CD4-positive, alpha-beta T cell treated with Interleukin-17A for 4 hours (primary cell): ENCODE measurements around the gene LIMS2.

Source experiments
- DNase-seq: peaks from one replicate; pipeline ENCODE4 v3.0.0-alpha.2; 2020; ENCODE audit warnings: mixed read lengths

Gene LIMS2

DNA sequence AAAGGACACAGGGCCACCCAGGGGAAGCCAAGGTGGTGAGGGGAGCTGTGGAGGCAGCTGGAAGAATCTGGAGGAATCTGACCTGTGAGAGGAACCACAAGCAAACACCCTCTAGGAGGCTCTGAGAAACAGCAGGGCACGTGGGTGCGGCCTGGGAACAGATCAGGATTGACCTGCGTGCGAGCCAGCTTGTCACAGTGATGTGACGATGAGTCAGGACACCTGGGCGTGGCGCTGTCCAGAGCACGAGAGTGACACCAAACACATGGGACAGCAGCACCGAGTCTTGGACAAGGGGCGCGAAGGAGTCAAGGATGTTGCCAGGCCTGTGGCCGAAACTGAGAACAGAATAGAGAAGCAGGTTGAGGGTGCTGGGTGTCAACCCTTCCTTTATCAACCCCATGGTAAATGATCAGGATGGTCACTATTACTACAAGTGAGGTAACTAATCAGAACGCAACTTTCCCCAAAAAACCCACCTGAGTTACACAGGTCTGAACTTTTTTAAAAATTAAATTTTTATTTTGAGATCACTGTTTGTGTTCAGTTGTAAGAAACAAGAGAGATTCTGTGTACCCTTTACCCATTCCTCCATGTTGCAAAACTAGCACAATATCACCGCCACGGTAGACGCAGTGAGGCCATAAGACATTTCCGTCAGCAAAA, 25.3 kb upstream of the LIMS2 start:
- DNase-seq = peak; percentile 28

DNA sequence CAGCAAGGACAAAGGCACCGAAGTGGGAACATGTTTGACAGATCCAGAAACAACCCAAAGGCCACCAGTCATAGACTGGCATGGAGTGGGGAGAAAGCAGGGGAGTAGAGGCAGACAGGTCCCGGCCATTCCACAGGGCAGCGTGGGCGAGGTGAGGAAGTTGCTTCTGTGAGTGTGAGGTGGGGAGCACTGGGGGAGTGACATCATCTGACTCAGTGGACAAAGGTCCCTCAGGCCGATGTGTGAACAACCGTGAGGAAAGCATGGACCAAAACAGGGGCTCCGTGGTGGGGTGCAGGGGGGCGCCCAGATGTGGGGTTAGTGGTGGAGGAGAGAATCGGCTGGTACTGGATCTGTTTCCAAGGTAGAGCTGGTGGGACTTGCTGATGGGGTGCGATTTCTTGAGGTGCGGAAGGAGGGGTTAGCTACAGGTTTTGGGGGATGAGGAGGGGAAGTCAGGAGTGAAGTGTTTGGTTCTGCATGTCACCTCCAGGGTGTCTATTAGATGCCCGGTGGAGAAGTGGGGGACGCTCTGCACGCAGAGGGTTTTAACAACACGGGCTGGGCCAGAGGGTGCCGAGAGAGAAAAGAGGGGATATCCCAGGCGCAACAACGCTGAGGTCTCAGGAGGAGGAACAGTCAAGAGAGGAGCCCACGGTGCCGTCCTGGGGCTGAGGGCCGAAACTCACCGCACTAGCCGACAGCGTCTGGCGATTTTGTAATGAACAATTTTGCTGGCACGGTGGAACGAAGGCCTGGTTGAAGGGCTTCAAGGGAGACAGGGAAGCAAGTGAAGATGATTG, 23.4 kb upstream of the LIMS2 start:
- no peak for DNase-seq

DNA sequence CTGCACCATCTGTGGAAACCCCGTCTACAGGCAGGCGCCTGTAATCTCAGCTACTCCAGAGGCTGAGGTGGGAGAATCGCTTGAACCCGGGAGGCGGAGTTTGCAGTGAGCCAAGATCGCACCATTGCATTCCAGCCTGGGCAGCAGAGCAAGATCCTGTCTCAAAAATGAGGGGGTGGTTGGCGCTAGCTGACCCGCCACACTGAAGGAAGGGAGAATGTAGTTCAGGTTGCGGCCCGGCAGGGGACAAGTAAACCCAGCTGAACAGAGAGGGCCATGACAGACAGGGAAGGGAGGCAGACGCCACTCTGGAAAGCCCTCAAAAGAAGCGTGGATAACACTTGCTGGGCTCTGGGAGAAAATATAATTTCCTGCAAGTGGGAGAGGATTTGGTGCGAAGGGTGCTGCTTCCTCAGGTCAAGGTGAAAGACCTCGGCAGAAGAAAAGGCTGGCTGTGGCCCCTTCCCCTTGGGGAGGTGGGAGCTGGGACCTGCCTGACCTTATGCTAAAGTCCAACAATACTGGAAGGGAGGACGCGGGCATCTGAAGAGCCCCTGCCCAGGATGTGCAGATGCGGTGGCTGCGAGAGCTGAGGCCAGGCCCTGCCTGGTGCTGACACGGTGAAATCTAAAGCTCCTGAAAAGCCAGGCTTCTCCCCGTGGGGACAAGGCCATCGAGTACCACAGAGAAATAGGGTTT, 22.3 kb upstream of the LIMS2 start:
- DNase-seq = no peak

DNA sequence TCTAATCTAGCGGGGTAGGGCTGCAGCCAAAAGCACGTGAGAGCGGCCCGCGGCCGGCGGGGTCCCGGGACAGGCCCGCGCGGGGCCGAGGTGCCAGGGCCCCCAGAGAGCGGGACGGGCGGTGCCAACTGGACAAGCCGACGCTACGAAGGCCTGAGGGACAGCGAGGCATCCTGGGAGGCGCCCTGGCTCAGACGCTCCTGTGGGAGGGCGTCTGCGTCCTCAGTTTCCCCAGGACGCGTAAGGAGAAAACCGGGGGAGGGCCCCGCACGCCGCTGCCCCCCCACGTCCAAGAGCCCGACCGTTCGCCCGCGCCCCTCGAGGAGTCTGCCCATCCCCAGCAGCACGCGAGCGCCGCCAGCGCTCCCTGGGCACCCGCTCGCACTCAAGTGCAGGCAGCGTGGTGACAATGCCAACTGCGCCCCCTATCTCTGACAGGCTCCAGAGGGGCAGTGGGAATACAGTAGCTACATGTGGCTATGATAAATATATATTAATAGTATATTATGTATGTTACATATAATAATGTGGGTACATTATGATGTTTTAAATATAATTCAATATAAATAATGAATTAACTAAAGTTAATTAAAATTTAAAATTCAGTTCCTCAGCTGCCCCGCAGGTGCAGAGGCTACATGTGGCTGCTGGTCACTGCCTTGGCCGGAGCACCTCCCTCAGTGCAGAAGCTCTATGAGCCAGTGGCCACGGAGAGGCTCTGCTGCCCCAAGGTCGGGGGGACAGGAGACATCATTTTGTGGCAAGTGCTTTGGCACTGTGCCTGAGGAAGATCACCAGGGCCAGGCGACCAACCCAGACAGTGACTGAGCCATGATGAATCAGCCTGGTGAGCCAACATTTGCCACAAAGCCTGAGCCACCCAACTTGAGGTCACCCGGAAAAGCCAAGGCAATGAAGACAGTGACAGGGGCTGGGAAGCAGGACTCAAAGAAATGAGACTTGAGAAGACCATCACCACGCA, 20.5 kb upstream of the LIMS2 start:
- peak; percentile 74 for DNase-seq

DNA sequence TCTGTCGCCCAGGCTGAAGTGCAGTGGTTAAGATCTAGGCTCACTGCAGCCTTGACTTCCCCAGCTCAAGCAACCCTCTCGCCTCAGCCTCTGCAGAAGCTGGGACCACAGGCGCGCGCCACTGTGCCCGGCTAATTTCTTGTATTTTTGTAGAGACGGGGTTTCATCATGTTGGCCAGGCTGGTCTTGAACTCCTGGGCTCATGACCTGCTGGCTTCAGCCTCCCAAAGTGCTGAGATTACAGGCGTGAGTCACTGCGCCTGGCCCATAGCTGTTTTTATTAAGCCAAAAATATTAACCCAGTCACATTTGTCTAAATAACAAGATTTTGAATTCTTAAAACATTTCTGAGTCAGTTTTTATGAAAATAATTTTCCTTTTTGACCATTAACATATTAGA, 19.7 kb upstream of the LIMS2 start:
- DNase-seq = no peak

DNA sequence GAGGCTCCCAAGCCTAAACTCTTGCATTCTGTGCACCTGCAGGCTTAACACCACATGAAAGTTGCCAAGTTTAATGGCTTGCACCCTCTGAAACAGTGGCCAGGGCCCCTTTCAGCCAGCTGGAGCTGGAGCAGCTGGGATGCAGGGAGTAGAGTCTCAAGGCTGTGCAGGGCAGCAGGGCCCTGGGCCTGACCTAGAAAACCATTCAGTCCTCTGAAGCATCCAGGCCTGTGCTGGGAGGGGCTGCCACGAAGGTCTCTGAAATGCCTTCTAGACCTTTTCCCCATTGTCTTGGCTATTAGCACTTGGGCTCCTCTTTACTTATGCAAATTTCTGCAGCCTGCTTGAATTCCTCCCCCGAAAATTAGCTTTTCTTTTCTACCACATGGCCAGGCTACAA, 15.4 kb upstream of the LIMS2 start:
- DNase-seq = no peak

DNA sequence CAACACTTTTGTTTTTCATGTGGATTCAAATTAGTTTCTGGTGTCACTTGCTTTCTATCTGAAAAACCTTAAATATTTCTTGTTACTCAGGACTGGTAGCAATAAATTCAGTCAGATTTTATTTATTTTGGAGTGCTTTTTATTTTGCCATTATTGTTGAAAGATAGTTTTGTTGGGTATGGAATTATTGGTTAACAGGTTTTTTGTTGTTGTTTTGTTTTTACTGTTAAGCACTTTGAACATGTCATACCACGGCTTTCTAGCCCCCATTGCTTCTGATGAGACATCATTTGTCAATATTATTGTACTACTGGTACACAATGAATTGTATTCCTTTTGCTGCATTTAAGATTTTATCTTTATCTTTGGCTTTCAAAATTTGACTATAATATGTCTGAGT, 13.1 kb upstream of the LIMS2 start:
- DNase-seq = no peak

DNA sequence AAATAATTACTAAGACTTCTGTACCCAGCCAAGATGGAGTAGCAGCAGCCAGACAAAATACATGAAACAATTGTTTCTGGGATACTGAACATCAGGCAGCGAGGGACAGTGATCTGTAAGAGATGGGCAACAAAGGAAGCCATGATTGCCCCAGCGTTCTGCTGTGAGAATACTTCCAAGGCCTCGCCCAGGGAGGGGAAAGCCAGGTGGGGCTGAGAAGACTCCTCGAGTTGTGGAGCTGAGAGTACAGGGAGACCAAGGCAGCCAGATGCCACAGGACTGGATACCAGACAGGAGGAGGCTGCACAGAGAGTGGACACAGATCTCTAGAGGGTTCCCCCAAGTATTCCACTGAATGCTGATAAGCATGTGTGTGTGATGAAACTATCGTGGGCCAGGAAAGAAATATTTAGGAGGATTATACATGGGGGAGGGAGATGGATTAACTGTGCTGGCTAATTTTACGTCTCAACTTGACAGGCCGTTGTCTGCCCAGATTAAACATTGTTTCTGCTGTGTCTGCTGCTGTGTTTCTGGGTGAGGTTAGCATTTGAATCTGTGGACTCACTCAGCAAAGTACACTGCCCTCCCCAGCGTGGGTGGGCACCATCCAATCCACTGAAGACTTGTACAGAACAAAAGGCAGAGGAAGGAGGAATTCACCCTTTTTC, 10.2 kb upstream of the LIMS2 start:
- no peak for DNase-seq

DNA sequence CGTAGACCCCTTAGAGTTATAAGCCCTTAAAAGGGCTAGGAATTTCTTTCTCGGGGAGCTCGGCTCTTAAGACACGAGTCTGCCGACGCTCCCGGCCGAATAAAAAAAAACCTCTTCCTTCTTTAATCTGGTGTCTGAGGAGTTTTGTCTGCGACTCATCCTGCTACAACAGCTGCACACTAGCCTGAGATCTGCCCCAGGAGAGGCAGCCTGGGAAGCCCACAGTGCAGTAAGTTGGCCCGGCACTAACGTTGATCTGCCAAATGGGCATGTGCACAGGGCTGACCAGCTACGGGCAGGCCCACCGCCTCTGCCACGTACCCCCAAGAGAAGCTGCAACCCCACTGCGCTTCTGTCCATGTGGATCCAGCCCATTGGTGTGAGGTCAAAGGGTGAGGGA, 8.4 kb upstream of the LIMS2 start:
- no peak for DNase-seq

DNA sequence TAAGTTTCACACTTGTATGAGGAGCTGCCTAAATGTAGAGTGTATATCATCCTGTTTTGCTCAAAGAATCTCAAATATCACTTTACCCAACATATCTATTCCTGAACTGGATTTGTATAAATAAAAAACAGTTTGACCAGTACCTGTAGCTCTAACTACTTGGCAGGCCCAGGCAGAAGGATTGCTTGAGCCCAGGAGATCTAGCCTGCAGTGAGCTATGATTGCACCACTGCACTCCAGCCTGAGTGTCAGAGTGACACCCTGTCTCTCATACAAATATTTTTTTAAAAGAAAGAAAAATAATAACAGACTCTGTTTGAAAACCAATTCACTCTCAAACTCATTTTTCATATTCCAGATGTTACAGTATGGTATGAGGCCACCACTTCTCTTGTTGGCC, 7.7 kb upstream of the LIMS2 start:
- DNase-seq = no peak

DNA sequence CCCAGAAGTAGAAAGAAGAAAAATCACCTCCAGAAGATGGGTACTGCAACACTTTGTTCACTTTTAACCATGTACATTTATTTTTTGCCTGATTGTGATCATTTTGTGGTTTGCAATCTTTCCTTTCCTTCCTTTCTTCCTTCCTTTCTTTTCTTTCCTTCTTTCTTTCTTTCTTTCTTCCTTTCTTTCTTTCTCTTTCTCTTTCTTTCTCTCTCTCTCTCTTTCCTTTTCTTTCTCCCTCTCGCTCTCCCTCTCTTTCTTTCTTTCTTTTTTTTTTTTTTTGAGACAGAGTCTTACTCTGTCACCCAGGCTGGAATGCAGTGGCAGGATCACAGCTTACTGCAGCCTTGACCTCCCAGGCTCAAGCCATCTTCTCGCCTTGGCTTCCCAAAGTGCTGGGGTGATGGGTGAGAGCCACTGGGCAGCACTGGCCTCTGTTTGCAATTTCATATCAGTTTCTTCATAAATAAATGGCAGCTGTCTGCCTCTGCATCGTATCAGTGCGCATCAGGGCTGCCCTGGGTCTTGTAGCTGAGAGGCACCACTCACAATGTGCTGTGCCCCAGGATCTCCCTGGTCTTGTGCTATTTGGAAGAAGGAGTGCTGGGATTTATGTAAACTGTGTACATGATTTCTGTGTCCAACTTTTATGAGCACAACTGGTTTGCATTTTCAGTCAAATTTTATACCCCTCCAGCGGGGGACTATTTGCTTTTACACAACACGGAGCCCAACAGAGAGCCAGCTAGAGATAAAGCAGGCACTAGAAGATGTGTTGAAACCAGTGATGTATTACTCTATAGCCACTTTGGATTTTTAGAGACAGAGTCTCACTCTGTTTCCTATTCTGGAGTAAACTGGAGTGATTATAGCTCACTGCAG, 6.9 kb upstream of the LIMS2 start:
- DNase-seq = no peak

DNA sequence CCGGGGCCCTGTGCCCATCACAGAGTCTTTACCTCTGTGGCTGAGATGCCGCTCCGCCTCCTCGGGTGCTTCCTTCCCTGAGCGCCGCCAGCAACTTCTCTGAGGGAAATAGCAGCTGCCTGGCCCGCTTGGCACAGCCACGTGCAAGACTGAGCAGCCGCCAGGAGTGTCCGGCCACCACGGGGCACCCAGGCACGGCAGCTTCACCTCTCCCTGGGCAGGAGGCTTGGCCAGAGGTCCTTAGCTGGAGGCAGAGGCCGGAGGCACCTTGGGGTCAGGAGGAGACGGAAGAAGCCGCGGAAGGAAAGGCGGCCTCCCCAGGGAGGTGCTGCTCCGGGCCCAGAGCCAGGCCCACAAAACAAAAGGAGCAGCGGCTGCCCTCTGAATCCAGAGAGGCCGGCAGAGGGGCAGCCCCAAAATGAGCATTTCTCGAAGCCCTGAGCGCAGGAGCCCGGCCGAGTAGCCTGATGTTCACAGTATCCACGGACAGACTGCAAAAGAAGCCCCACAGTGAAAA, 6.0 kb upstream of the LIMS2 start:
- no peak for DNase-seq

DNA sequence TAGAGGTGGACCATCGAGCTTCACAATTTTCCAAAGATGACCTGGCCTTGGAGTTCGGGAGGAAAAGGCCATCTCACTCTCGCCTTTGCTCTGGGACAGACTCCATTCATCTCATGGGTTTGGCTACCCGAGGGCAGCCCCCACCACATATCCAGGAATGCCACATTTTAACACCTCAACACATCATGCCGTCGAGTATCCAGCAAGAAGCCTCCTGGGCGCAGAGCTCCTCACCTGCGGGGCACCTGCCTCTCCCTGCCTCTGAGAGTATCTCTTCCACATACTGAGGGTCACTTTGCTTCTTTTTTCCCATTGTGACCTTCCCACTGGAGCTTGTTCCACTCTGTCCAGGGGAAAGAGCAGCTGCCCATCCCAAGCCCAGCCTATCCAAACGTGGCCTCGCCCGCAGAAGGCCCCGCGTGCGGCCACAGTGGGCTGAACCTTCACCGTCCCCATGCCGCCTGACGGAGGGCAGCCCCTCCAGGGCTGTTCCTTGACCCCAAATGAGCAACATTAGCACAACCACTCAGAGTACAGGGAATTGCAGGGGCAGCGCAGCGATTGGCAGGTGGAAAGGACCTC, 5.5 kb upstream of the LIMS2 start:
- DNase-seq = no peak

DNA sequence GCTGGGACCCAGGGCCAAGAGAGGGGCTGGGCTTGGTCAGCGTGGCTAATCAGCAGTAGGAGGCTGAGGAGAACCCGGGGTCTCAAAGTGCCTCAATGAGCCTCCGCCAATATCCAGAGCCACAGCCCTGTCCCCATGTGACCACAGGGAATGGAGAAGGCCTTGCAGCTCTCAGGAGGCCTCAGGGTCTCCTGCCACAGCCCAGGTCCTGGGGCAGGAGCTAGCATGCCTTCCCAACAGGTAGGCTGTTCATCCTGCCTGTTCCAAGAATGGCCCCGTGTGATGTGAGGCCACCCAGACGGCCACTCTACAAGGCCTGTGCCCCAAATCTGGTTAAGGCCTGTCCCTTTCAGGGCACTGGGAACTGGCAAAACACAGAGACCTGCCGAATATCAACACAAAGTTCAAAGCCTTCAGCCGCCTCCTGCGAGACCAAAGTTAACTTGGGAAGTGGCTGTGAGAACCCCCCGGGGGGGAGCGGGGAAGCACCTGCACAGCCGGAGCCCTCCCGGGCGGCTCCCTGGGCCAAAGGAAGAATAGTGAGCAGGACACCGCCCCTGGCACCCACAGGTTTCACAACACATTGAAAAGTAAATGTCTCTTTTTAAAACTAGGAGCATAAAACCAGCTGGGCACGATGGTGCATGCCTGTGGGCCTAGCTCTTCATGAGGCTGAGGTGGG, 4.5 kb upstream of the LIMS2 start:
- no peak for DNase-seq

DNA sequence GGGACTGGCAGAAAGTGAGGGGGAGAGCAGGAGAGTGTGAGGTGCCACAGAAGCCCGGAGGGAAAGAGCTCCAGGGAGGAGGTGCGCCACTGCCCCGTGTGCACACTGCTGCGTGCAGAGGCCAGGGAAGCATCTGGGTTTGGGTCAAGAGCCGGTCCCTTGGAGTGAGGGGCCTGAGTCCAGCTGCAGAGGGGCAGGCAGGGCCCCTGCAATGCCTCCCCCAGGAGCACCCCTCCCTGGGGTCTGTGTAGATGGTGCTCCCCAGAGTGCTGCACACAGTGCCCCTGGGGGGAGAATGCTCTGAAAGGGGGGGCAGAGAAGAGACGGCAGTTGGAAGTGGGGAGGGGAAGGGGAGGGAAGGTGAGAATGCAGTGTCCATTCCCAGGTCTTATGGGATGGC, 3.7 kb upstream of the LIMS2 start:
- DNase-seq = no peak

DNA sequence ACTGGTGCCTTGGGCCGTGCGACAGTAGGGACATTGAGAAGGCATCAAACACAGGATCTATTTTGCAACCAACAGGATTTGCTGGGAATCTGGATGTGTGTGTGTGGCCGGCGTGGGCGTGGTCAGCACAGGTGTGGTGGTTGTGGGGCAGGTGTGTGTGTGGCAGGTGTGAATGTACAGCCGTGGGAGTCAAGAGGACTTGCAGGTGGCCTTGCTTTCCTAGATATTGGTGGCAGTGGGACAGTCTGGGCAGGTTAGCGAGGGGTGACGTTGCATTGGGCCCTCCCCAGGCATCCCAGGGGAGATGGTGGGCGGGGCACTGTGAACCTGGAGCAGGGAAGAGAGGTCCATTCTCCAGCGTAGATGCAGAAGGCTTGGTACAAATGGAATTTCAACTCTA, 3.2 kb upstream of the LIMS2 start:
- DNase-seq = no peak

DNA sequence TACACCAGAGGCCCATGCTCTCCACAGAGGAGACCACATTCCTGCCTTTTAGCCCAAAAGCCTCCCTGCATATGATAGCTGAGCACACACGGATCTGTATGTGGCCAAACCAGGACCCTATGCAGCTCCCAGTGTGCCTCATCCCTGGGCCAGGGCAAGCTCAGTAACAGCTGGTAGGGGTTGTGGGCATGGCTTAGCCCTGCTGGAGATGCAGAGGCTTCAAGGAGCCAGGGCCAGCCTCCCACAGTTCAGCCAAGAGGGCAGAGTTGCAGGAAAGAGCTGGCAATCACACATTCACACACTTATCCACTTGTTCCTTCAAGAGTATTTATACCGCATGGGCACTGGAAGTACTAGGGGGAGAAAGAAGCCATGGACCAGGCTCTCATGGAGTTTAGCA, 1.6 kb upstream of the LIMS2 start:
- DNase-seq = no peak

DNA sequence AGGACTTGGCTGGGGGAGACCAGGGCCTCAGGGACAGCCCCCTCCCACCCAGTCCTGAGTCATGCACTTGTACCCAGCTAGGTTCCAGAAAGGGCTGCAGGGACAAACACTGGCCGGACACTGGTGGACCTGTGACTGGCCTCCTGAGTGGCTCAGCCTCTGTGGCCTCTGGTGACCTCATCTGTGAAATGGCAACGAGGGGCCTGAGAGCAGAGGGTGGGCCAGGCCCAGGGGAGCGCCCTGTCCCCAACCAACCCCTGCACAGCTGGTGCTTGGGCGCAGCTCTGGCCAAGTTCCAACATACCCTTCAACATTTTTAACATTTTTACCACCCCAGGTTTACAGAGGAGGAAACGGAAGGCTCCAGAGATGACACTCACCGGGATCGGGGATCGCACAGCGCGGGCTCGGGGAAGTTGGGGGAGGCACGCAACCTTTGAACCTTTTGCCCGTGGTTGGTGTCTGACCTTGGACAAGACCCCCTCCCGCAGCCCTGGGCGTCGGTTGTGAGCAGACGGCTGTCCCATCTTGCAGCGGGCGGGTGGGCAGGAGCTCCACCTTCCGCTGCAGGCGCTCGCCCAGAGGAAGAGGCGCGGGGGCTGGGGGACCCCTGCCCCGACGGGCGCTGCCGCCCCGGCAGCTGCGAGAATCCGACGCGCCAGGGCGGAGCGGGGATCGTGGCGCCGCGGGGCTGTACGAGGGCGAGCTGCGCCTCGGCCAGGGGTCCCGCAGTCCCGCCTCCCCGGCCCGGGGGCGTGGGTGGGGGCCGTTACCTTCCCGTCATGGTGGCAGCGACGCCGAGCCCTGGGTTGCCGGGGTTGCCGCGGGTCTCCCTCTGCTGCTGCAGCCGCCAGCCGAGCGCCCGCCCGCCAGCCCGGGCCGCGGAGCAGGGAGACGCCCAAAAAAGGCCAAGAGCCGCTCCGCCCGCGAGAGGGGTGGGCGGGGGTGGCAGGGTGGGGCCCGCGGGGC, 805 bp downstream of the LIMS2 start:
- DNase-seq = peak; percentile 36
